GM19240 (cell line): ENCODE results near the gene STMP1.
A peak's percentile ranks its signal among the peaks of the same experiment; 100 is the strongest.

ENCODE experiments used
- DNase-seq: peaks from one replicate; pipeline ENCODE4 v3.0.0; 2011; ENCODE audit warnings: low spot score; ENCODE audit not compliant: insufficient read length

STMP1 gene

DNA sequence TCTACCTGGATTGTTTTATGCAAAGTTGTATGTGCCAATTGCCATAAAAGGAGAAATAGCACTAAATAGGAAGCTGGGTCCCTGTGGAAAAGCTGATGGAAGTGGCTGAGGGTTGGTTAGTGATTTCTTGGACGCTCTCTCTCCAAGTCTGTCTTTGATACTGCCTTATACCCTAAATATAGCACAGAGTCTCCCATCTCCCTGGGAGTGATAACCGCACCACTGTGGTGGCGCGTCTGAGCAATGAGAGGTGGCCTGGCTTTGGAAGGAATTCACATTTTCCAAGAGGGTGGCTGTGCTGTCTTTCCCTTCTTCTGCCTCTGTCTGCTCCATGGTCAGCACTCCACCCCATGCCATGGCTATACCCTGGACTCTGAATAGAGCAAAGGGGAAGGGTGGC lies 31.2 kb downstream of the STMP1 start:
- no peak for DNase-seq

GRCh38 chr7:135697276-135698049 lies 35.1 kb downstream of the STMP1 start:
- DNase-seq = no peak

DNA sequence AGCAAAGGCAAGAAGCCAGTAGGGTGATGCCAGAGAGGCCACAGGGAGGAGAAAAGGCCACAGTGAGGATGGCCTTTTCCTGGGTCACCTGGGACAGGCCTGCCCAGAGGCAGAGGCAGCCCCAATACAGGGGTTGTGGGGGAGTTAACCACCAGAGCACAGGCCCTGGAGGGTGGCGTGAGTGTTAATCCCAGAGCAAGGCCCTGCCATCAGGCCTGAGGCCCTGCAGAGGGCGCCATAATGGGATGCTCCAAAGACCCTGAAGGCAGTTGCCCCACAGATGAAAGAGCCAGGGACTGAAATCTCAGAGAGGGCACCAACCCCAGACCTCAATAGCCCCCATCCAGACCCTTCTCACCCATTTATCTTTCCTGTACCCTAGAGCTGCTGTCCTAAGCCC lies 41.8 kb downstream of the STMP1 start:
- no peak for DNase-seq

- DNase-seq = no peak
Measured at GRCh38 chr7:135704698-135705097, 42.4 kb downstream of the STMP1 start.

GRCh38 chr7:135706038-135706742 lies 43.9 kb downstream of the STMP1 start:
- DNase-seq = no peak

DNA sequence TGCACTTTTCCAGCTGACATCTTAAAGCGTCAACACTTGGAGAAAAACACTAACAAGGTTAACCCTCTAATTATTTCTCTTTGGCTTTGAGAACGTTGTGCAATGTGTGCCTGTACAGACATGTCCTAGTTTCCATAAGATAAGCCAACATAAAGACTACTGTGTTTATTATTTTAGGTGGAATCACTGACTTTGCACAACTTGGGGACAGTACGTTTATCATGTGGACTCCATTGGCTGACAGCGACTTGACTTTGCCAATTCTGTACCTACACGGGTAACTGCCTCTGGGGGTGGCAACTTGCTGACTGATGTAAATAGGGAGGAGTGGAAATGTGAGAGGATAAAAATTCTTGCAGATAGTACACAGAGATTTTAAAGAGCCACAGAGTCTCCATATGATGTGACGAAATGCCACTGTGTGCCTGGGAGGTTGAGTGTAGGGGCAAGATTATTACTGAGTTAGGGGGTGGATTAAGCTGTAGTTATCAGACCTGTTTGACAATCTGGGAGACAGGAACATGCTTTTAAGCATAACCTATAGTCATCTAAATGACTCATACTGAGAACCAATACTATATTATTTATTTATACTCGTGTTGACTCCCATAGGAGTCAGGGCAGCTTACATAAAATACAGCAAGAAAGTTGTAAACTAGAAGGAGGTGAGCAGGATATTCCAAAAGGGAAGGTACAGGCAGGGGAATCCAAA lies 44.7 kb downstream of the STMP1 start:
- no peak for DNase-seq

- no peak for DNase-seq
Measured at GRCh38 chr7:135707570-135707966, 45.3 kb downstream of the STMP1 start.

DNA sequence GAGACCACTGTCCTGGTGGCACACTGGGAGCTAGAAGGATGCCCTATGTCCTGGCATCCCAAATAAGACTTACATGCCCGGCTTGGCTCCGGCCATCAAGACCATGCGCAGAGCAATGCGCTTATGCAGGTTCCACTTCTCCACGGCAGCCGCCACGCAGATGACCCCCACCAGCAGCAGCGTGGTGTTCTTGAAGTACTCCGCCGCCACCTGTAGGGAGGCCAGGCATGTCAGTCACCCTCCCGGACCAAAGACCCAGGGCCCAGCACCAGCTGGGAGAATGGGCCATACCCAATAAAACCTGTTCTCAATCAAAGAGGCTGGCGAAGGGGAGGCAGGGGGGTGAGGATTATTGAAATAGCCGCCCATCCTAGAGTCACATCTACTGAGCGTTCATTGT lies 45.7 kb downstream of the STMP1 start:
- DNase-seq = no peak

DNA sequence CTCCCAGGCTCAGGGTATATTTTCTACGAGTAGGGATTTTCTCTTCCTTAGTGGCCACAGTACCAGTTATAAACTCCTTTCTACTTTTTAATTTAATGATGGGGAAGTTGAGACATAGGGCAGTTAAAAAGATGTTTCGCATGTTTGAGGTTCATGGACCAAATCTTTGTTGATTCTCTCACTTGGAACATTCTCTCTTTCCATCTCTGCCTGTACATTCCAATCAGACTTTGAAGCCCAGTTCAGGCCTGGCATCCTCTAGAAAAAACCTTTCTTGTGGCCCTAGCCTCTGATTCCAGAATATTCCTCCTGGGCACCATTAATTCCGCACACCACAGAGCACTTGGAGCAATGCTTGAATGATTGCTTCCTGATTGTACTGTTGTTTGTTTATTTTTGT lies 47.2 kb downstream of the STMP1 start:
- no peak for DNase-seq

DNA sequence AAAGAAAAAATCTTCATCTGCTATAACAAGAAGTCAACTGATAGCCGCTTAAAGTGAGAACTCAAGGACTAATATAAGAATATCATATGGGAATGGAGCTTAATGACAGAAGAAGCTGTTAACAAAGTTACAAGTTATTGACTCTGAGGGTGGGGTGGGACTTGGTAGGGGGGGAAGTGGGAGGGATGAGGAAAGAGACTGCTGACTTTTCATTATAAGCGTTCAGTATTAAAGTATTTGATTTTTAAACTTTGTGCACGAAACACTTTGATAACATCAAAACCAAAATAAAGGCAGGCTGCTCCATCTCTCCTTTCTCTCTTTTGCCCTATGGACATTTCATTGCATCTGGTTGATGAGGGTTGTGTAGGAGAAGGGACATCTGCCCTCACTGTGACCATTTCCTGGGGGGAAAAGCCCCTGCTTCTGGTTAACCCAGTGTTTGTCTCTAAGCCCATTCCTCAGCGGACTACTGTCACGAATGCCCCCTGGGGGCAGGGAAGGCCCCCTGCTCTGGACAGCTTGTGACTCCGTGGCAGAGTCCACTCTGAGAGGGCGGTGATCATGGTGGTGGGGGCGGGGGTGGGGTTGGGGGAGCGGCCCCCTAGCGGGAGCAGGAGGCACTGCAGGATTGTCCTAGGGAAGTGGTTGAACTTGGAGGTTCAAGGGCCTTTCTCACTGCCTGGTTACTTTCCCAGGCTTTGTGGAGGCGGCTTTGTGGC lies 48.3 kb downstream of the STMP1 start:
- DNase-seq = peak; percentile 24

DNA sequence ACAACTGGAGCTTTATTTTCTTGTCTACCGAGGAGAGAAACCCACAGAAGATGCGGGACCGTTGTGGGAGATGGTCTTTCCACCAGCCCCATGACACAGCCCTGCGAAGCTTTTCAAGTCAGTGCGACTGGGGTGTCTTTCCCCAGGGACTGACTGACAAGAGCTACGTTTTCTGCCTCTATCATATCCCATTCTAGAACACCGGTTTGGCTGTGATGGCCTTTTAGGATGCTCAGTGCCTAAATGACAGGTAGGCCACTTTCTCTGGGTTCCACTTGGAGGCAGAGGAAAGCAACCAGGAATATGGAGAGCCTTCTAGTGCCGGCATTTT lies 48.8 kb downstream of the STMP1 start:
- no peak for DNase-seq

DNA sequence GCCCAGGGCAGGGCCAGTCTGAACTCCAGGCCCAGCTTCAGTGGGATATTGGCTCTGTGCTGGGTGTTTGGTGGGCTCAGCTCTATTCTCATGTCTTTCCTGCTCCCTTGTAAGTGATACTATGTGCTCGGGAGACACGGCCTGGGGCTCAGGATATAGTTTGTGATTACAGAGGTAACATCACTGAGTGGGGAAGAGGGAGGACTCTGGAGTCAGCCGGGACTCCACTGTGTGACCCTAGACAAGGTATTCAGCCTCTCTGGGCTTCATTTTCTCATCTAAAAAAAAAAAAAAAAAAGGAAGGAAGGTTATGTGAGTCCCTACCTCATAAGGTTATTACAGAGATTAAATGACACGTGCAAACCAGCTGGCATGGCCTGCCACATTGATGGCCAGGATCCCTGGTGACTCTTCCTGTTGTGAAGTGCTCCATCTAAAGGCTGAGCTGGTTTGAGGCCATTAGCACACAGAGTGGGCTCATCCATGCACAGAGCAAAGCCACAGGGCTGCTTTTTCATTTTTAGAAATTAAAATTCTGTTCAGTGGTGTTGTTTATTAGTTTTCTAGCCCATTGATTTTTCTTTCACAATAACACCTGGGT lies 50.0 kb downstream of the STMP1 start:
- DNase-seq = no peak

GRCh38 chr7:135712796-135713195 lies 50.5 kb downstream of the STMP1 start:
- no peak for DNase-seq

DNA sequence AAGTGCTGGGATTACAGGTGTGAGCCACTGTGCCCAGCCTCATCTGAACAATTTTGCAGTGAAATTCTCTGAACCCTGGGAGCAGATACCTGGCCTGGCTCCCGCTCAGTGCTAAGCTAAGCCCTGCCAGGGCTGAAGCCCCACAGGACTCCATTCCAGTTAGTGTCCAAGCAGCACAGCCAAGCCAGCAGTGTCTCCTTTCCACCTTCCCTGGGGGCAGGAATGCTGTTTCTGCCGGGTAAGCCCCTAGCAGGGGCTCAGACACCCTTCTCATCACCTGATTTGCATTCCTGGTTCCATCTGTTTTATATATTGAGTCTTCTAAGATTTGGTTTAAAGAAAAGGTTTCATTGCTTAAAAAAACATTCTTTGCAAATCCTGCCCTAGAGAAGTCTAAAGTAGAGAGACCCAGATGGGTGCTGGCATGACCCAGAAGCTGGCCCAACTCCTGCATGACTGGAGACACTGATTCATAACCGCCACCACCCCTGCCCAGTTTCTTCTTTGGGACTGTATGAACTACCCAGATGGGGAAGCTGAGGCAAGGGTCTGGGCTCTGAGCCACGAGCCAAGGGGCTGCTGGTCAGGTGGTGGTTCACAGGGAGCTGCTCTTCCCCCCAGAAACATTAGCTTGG lies 51.6 kb downstream of the STMP1 start:
- DNase-seq = no peak

DNA sequence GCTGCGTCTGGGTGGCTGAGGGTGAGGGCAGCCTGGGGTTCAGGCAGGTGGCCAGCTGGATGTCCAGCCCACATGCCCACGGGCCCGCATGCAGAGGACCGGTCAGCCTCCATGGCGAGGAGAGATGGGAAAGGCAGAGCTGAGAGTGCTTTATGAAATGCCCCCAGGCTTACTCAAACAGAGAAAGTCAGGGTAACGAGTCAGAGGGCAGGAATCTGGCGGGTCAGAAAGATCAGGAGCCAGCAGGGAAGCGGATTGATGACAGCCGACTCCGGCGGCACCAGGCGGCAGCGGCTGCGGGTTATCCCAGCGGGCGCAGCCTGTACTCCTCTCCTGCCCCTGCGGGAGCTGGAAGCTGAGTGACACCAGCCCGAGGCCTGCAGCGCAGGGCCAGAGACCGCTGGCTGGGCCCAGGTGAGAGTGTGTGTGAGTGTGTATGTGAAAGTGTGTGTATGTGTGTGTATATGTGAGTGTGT lies 52.3 kb downstream of the STMP1 start:
- DNase-seq = no peak

DNA sequence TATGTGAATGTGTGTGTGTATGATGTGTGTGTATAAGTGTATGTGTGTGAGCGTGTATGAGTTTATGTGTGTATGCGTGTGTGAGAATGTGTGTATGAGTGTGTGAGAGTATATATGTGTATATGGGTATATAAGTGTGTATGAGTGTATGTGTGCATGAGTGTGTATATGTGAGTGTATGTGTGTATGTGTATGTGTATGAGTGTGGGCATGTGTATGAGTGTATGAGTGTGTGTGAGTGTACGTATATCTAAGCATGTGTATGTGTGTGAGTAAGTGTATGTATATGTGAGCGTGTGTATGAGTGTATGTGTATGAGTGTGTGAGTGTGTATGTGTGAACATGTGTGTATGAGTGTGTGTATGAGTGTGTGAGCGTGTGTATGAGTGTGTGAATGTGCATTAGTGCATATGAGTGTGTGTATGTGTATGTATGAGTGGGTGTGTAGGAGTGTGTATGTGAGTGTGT lies 52.8 kb downstream of the STMP1 start:
- DNase-seq = no peak

GRCh38 chr7:135715673-135716072 lies 53.4 kb downstream of the STMP1 start:
- no peak for DNase-seq

DNA sequence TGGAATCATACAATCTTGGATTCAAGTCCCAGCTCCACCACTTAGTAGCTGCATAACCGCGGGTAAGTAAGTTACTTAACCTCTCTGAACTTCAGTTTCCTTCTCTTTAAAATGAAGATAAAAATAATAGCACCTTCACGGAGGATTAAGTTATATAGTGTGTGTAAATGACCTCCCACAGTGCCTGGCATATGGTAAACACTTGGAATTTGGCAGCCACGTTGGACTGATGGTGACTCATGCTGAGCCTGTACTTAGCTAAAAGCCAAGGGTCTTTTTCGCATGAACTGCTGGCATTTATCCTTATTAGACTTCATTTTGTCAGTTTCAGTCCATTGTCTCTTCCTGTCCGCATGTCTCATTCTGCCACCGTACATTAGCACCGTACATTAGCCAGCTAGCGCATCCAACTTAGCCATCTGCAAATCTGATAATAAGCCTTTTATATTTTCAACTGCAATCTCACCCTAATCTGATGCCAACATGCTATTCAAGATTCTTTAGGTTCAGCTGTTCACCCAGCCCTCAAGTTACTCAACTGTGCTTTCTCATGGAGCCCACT lies 54.4 kb downstream of the STMP1 start:
- DNase-seq = no peak

DNA sequence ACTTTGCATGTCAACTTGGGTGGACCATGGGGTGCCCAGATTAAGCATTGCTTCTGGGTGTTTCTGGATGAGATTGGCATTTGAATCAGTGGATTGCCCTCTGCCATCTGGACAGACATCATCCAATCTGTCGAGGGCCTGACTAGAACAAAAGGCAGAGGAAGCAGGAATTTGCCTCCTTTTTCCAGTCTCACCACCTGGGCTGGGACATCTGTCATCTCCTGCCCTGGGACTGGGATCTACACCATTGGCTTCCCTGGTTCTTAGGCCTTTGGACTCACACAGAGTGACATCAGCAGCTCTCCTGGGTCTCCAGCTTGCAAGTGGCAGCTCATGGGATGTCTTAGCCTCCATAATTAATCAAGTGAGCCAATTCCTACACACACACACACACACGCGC lies 55.4 kb downstream of the STMP1 start:
- DNase-seq = no peak

GRCh38 chr7:135718219-135718618 lies 55.9 kb downstream of the STMP1 start:
- DNase-seq = no peak
